ENCODE data around the gene OBI1. TPM values are rescaled to one million over a fixed set of nuclear protein-coding genes. Genes with fewer than 3 reads are reported as not detected.

The OBI1 gene
- total RNA-seq, 1 donor from 2014 or later: 10.0 TPM

GRCh38 chr13:78606471-78607408 lies 52.2 kb downstream of the OBI1 start:
- Histone ChIP-seq H3K9me3 (replicated peaks) (no peaks in the 10 kb centered on the region), H3K4me1 (peaks cover 53% of the 10 kb centered on the region), H3K27me3 (ENCODE audit: low read depth) (peaks cover 97% of the 10 kb centered on the region), H3K4me3 (no peak overlapping the region), H3K36me3 (no peaks in the 10 kb centered on the region), H3K27ac (replicated peaks) (no peak overlapping the region)
- intact Hi-C loops (cut with micrococcal nuclease): no loop called here
- DNase-seq: no peak
- TF ChIP-seq, protein P1, sequence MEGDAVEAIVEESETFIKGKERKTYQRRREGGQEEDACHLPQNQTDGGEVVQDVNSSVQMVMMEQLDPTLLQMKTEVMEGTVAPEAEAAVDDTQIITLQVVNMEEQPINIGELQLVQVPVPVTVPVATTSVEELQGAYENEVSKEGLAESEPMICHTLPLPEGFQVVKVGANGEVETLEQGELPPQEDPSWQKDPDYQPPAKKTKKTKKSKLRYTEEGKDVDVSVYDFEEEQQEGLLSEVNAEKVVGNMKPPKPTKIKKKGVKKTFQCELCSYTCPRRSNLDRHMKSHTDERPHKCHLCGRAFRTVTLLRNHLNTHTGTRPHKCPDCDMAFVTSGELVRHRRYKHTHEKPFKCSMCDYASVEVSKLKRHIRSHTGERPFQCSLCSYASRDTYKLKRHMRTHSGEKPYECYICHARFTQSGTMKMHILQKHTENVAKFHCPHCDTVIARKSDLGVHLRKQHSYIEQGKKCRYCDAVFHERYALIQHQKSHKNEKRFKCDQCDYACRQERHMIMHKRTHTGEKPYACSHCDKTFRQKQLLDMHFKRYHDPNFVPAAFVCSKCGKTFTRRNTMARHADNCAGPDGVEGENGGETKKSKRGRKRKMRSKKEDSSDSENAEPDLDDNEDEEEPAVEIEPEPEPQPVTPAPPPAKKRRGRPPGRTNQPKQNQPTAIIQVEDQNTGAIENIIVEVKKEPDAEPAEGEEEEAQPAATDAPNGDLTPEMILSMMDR (IDR thresholded peaks at IDR 0.05; ENCODE audit: borderline replicate concordance): no peak

DNA sequence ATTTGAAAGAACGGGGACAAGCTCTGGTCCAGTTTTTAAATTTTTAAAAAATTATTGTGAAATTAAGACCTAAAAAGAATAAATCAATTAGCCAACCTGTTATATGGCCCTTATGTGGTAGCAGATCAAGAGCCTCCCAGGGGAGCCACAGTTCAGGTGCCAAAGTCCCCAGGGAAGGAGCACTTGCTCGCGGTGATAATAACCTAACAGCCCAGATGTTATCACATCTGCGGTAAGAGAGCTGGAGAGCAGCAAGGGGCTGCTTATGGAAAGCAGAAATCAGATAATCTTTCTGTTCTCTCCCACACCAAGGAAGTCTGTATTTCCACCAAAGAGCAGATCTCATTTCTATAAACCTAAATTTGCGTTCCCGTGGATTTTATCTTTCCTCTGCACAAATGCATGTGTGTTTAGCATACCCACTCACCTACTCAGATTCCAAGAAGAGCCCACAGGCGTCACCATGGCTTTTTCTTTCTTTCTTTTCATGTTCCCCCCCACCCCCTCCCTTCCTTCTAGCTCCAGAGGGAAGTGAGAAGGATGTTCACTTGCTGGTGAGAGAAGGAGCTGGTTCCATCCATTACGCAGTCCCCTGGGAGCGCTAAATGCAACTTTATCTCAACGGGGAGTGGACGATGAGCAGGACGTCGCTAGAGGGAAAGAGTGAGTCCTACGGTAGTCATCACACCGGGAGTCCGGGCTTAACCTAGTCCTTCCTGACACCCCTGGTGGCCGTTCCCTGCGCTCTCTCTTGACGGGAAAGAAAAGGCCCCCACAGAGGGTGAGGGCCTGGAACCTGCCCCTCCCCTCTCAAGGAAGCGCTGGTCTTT lies 54.0 kb downstream of the OBI1 start:
- TF ChIP-seq, protein P1 (IDR thresholded peaks at IDR 0.05; ENCODE audit: borderline replicate concordance): no peak
- Histone ChIP-seq H3K27ac (replicated peaks) (no peak overlapping the region), H3K27me3 (ENCODE audit: low read depth) (peaks cover 97% of the 10 kb centered on the region), H3K4me1 (peaks cover 59% of the 10 kb centered on the region), H3K9me3 (replicated peaks) (no peaks in the 10 kb centered on the region), H3K4me3 (no peak overlapping the region), H3K36me3 (no peaks in the 10 kb centered on the region)
- no peak for DNase-seq
- intact Hi-C loops (cut with micrococcal nuclease): no loop called here

DNA sequence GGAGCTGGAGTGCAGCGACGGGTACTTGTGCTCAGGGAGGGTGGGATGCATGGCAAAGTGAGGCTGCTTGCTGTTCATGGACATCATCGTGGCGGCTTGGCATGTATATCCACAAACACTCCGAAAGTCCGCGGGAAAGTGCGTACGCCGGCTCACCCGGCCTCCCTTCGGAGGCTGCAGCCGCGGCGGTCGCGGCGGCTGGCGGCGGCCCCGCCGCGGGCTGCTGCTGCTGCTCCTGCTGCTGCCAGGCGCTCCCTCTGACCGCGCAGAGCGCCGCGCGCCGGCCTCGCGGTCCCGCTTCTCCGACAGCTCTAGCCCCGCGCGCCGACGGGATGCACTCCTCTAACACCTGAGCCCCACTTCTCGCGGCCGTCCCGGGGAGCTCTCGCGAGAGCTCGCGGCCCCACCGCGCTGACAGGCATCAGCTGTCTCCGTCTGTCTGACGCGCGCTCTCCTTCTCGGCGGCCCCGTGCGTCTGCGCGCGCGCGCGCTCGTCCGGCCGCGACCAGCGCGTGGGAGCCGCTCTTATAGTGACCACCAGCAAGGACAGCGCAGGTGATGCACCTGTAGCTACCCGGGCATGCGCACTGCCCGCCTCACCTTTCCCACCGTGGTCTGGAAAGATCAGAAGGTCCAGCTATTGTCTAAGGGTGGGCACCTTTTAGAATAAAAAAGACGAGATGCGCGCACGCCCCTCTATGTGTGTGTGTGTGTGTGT lies 55.6 kb downstream of the OBI1 start, which contains the start of gene POU4F1:
Gene POU4F1 (minus strand): TSS at position 313 of the 718 bp plus-strand sequence. CDS start 226 bp downstream, at position 87.
- H3K4me1 ChIP-seq: peaks cover 43% of the 10 kb centered on the region
- peaks cover 97% of the 10 kb centered on the region for H3K27me3 ChIP-seq (ENCODE audit: low read depth)
- DNase-seq: peak; percentile 17
- TF ChIP-seq, protein P1 (IDR thresholded peaks at IDR 0.05; ENCODE audit: borderline replicate concordance): no peak
- intact Hi-C loops (cut with micrococcal nuclease): no loop called here
- no peak within 1 kb of the TSS for H3K27ac ChIP-seq (replicated peaks)
- H3K9me3 ChIP-seq (replicated peaks): no peaks in the 10 kb centered on the region
- no peaks in the 10 kb centered on the region for H3K36me3 ChIP-seq
- peak within 1 kb of the TSS; percentile 56 for H3K4me3 ChIP-seq

GRCh38 chr13:78602561-78603239 lies 56.3 kb downstream of the OBI1 start:
- intact Hi-C loops (cut with micrococcal nuclease): no loop called here
- TF ChIP-seq, protein P1 (IDR thresholded peaks at IDR 0.05; ENCODE audit: borderline replicate concordance): no peak
- Histone ChIP-seq H3K27ac (replicated peaks) (no peak overlapping the region), H3K9me3 (replicated peaks) (no peaks in the 10 kb centered on the region), H3K4me3 (peak overlapping the region; percentile 56), H3K36me3 (no peaks in the 10 kb centered on the region), H3K27me3 (ENCODE audit: low read depth) (peaks cover 97% of the 10 kb centered on the region), H3K4me1 (peaks cover 36% of the 10 kb centered on the region)
- no peak for DNase-seq

Data from left ventricle myocardium inferior (tissue), 1 donor.